HG02678 (cell line): ENCODE measurements around the gene ABHD14A.
"Not testable (repeated sequence)": the region's sequence is repeated elsewhere in the genome, so short reads cannot be mapped to it uniquely, and the experiment has no call there.

Source experiments
- ATAC-seq: cut with Tn5 transposase; IDR thresholded peaks from one replicate; pipeline ENCODE4 v1.9.1; 2021; ENCODE audit warnings: mild to moderate bottlenecking, moderate library complexity; ENCODE audit not compliant: unreplicated experiment

The ABHD14A gene

DNA sequence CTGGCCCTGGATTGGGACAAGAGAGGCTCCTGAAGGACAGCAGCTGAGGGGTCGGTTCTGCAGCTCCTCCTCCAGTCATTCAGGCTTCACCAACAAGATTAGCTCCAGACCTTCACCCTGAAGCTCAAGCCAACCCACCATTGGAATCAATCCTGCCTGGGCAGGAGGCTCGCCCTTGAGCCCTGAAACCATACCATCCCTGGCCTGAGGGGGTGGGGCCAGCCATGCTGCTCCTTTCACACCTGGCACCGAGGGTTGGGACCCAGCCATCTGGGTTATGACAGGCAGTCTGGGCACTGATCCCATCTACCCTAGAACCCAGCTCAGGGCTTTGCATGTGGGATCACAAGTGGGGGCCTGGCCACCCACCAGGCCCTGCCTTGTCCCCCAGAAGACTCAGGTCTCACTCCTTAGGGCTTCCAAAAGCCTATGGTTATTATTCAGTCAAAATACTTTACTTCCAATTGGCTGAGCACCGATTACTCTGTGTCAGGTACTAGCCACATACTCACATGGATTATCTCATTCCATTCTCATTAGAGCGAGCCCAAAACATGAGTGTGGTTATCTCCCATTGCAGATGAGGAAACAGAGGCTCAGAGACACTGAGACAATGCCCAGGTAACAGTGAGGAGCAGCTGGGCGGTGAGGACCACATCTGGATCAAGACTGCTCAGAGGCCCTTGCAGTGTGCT lies 4.1 kb upstream of the ABHD14A start:
- ATAC-seq, result no peak

DNA sequence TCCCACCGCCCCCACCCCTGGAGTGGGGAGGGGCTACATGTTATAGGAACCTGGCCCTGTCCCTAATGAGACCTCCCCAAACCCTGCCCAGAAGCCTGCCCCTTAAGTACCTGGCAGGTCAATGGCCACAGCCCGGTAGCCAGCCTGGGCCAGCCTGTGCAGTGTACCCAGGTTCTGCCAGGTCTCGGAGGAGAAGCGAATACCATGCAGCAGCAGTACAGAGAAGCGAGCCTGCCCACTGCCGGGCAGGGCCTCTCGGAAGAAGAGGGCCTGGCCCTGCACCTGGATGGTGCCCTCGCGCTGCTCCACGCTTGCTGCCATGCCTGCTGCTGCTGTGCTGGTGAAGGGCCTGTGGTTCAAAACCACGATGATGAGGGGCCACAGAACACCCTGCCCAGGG lies 3.5 kb upstream of the ABHD14A start:
- no peak for ATAC-seq

DNA sequence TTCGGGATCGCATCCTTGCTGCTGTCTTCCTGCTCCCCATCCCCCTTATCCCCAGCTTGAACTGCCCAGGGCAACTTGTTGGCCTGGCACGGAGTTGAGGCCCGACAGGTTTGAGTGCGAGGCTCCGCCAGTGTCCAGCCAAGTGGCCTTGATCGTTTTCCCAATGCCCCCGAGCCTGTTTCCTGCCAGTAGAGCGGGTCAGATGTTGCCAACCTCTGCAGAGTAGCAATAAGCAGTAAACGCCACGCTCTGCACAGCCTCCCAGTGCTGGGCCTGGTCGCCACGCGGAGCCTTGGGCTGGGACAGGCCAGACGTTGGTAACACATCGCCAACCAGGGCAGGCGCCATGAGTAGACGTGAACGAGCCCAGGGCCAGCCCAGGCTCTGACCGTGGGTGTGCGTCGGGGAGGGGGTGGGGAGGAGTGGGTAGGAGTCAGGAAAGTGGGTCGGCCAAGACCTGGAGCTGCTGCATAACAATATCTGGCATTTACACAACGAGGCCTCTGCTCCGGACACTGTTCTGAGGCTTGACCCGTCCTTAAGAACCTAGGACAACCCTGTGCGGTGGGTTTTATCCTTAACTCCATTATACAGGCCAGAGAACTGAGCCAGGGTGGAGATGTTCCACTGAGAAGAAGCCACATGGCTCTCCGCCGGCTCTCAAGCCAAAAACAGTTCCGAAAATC lies 444 bp upstream of the ABHD14A start:
- peak; percentile 9 for ATAC-seq

GRCh38 chr3:51975852-51976549 lies 1.1 kb downstream of the ABHD14A start:
- no peak for ATAC-seq

GRCh38 chr3:51977446-51978142 lies 2.7 kb downstream of the ABHD14A start:
- no peak for ATAC-seq

GRCh38 chr3:51978143-51978502 lies 3.3 kb downstream of the ABHD14A start:
- ATAC-seq, result no peak

- no peak for ATAC-seq
Measured at GRCh38 chr3:51980253-51980652, 5.4 kb downstream of the ABHD14A start.

DNA sequence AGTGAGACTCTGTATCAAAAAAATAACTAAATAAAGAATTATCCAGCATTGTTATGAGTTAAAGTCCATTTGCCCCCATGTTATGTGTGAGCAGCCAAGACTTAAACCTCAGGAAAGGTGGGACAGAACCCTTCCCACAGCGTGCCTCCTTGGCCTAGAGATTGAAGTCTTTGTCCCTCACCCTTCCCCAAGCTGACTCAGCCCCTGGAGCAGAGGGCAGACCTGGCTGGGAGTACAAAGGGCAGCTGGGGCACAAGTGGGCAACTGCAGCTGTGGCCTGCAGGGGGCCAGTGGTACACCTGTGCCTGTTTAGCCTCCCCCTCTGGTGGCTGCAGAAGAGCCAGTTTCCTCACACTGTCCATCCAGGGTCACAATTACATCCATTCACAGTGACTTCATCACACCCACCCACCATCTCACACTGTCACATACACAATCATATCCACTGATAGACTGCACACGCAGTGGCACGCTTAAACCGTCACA lies 7.5 kb downstream of the ABHD14A start:
- peak; percentile 48 for ATAC-seq

DNA sequence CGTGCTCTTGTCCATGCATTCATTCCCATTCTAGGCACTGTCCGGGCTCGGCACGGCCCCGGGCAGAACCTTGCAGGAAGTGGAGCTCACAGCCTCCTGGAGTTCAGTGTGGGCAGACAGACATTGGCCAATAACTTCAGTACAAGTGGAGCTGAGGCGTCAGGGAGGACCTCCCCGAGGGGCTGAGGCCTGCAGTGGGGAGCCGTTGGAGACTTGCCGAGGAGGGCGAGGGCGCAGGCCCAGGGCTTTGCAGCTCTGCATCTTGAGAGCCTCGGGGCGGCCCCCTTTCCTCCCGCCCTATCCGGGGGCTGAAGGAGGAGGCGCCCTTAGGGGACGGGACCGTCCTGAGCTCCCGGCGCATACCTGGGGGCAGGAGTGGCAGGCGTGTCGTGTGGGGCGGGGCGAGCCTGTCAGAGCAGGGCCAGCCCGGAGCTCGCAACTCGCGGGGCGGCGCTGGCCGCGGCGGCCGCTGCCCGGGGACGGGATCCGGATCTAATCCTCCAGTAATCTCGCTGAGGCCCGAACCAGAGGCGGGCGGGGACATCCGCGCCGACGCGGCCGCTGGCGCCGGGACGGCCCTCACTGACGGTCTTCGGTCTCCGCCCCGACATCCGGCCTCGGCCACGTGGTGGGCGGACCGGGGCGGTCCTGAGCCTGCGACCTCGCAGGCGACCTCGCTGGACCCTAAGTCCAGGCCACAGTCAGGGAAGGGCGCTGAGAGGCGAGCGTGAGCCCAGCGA lies 8.1 kb downstream of the ABHD14A start, which contains the start of gene ACY1:
Gene ACY1 (plus strand): TSS at position 698 of the 740 bp plus-strand sequence. CDS start 530 bp downstream, outside the sequence.
- peak; percentile 78 for ATAC-seq

- ATAC-seq, result no peak
Measured at GRCh38 chr3:51983578-51984268, 8.9 kb downstream of the ABHD14A start.

DNA sequence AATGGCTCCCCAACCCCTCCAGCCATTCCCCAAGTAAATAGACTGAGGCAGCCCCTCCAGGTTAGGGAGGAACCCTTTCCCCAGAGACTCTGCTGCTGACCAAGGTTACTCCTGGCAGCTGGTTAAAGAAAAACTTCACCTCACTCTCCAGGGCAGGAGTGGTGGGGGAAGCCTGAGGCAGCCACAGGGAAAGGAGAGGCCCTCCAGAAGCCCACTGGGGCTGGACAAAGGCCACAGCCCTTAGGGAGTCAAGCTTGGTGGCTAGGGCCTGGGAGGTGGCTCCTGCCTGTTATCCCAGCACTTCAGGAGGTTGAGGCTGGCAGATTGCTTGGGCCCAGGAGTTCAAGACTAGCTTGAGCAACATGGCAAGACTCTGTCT lies 9.4 kb downstream of the ABHD14A start:
- no peak for ATAC-seq

DNA sequence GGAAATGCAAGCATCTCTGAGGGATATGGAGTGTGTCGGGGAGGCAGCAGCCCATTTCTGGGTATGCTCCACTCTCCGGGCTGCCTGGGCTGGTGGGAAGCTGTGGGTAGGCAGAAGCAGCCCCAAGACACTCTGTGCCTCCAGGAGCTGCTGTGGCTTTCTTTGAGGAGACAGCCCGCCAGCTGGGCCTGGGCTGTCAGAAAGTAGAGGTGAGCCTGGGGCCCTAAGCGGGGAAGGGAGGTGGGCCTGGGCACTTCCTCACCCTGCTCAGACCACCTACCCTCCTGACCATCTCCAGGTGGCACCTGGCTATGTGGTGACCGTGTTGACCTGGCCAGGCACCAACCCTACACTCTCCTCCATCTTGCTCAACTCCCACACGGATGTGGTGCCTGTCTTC lies 10.2 kb downstream of the ABHD14A start:
- no peak for ATAC-seq

- ATAC-seq, result no peak
Measured at GRCh38 chr3:51986010-51986947, 11.4 kb downstream of the ABHD14A start.

DNA sequence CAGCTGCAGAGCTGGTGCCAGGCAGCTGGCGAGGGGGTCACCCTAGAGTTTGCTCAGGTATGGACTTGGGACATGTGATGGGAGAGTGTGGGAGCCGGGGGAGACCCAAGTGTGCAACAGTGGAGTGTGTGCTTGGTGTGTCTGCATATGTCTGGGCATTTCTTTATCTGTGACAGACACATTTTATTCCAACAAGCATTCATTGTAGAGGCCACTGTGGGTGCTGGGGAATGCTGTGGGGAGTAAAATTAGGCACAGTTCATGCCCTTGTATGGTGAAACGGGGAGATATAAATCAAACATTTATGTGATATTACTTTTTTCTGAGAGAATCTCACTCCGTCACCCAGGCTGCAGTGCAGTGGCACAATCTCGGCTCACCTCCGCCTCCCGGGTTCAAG lies 12.7 kb downstream of the ABHD14A start:
- ATAC-seq, result no peak

- ATAC-seq, result no peak
Measured at GRCh38 chr3:51988286-51989146, 13.7 kb downstream of the ABHD14A start.

DNA sequence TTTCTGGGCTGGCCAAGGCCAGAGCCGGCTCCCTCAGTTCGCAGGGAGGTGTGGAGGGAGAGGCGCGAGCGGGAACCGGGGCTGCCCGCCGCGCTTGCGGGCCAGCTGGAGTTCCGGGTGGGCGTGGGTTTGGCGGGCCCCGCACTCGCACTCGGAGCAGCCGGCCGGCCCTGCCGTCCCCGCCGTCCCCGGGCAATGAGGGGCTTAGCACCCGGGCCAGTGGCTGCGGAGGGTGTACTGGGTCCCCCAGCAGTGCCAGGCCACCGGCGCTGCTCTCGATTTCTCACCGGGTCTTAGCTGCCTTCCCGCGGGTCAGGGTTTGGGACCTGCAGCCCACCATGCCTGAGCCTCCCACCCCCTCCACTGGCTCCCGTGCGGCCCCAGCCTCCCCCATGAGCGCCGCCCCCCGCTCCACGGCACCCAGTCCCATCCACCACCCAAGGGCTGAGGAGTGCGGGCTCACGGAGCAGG lies 15.7 kb downstream of the ABHD14A start:
- ATAC-seq, result not testable (repeated sequence)

DNA sequence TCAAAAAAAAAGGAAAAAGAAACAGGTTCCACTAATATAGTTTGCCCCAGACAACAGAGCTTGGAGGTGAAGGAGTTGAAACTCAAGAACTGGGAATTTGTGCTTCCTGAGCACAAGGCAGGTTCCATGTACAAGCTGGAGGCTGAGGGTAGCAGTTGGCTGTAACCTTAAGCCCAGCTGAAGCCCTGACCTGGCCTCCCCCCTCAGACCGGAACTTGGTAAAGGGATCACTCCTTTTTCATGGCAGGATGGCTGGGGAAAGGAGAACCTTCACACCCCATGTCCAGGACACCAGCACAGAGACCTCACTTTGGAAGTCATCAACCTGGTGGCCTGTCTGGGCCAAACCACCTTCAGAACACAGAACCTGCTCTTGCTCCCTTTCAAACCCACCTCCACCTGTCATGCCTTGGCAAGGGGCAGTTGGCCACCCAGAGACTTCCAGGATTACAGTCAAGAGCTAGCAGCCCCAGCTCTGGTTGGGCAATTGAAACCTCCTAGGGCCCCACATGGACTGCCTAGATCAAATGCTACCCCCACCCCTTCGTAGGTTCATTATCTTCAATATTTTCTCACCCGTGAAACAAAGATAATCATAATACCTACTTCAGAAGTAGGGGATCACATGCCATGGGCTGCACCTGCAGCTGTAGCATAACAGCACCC lies 17.3 kb downstream of the ABHD14A start:
- no peak for ATAC-seq
